Urothelium cell line (cell line): ENCODE measurements around the gene CCDC187.
A peak's percentile ranks its signal among the peaks of the same experiment; 100 is the strongest.
"Not testable (repeated sequence)": the region's sequence is repeated elsewhere in the genome, so short reads cannot be mapped to it uniquely, and the experiment has no call there.

ENCODE experiments used
- DNase-seq: peaks from one replicate; pipeline ENCODE4 v3.0.0; 2011; ENCODE audit warnings: low spot score, mixed read lengths
- FAIRE-seq: peaks from 2 replicates; lab custom pipeline; 2011; peaks lifted over from hg19 to GRCh38; lab: Jason Lieb, UNC

CCDC187 gene

GRCh38 chr9:136328622-136329041 lies 24.7 kb upstream of the CCDC187 start:
- FAIRE-seq: no peak
- peak; percentile 36 for DNase-seq

- FAIRE-seq (peak; percentile 77), DNase-seq (peak; percentile 33)
Observed at GRCh38 chr9:136328011-136328621, 24.2 kb upstream of the CCDC187 start.

GRCh38 chr9:136327304-136327974 lies 23.5 kb upstream of the CCDC187 start, which contains the start of gene GPSM1:
GPSM1 (plus strand) TSS chr9:136327539; CDS start chr9:136327696, 157 bp downstream.
- peak; percentile 82 for FAIRE-seq

GRCh38 chr9:136326761-136327303 lies 22.9 kb upstream of the CCDC187 start:
- DNase-seq: no peak
- no peak for FAIRE-seq

More at GRCh38 chr9:136327304-136327974, 23.5 kb upstream of the CCDC187 start, which contains the start of gene GPSM1:
- DNase-seq: peak; percentile 80

GRCh38 chr9:136326061-136326760 lies 22.3 kb upstream of the CCDC187 start:
- no peak for DNase-seq
- no peak for FAIRE-seq

- DNase-seq: no peak
- FAIRE-seq: no peak
Observed at GRCh38 chr9:136325358-136325757, 21.5 kb upstream of the CCDC187 start.

GRCh38 chr9:136324501-136325300 lies 20.8 kb upstream of the CCDC187 start:
- no peak for FAIRE-seq
- DNase-seq: no peak

GRCh38 chr9:136323371-136323789 lies 19.5 kb upstream of the CCDC187 start:
- DNase-seq: no peak
- FAIRE-seq: no peak

- DNase-seq (no peak), FAIRE-seq (no peak)
Observed at GRCh38 chr9:136322756-136323330, 18.9 kb upstream of the CCDC187 start.

- DNase-seq (no peak), FAIRE-seq (no peak)
Observed at GRCh38 chr9:136321561-136321960, 17.7 kb upstream of the CCDC187 start.

- FAIRE-seq, DNase-seq: not testable (repeated sequence)
Observed at GRCh38 chr9:136320972-136321371, 17.1 kb upstream of the CCDC187 start.

- FAIRE-seq, DNase-seq: not testable (repeated sequence)
Observed at GRCh38 chr9:136319955-136320354, 16.1 kb upstream of the CCDC187 start.

GRCh38 chr9:136319244-136319643 lies 15.3 kb upstream of the CCDC187 start:
- not testable (repeated sequence) for FAIRE-seq, DNase-seq

GRCh38 chr9:136318776-136319241 lies 14.9 kb upstream of the CCDC187 start:
- FAIRE-seq (no peak), DNase-seq (no peak)

GRCh38 chr9:136318111-136318775 lies 14.3 kb upstream of the CCDC187 start:
- DNase-seq (no peak), FAIRE-seq (no peak)

- FAIRE-seq: no peak
- no peak for DNase-seq
Observed at GRCh38 chr9:136317695-136318094, 13.8 kb upstream of the CCDC187 start.

GRCh38 chr9:136316896-136317676 lies 13.2 kb upstream of the CCDC187 start:
- FAIRE-seq (no peak), DNase-seq (no peak)

- no peak for DNase-seq
- FAIRE-seq: no peak
Observed at GRCh38 chr9:136316271-136316751, 12.4 kb upstream of the CCDC187 start.

- DNase-seq (no peak), FAIRE-seq (no peak)
Observed at GRCh38 chr9:136314944-136315343, 11.1 kb upstream of the CCDC187 start.
